KMS-11 (cell line): ENCODE measurements around the gene LCE4A.

Experiments
- H2AFZ ChIP-seq: fragments of 200-600 bp; sonication (generic); 2 replicates; pipeline ENCODE4 v1.6.1; 2016; ENCODE audit warnings: antibody characterized with exemption, mixed run types, low read depth
- H3K27ac ChIP-seq: fragments of 200-600 bp; sonication (generic); 2 replicates; pipeline ENCODE4 v1.6.1; 2016; ENCODE audit warnings: mild to moderate bottlenecking, mixed run types
- H3K27me3 ChIP-seq: fragments of 200-600 bp; sonication (generic); 2 replicates; pipeline ENCODE4 v1.6.1; 2017; ENCODE audit warnings: mild to moderate bottlenecking, low read depth, mixed run types, moderate library complexity; ENCODE audit not compliant: insufficient read depth
- H3K36me3 ChIP-seq: fragments of 200-600 bp; sonication (generic); 2 replicates; pipeline ENCODE4 v1.6.1; 2017; ENCODE audit warnings: mild to moderate bottlenecking, mixed run types; ENCODE audit not compliant: insufficient read depth
- H3K4me1 ChIP-seq: fragments of 200-600 bp; sonication (generic); 2 replicates; pipeline ENCODE4 v1.6.1; 2016; ENCODE audit warnings: mild to moderate bottlenecking, low read depth, mixed run types; ENCODE audit not compliant: poor library complexity, severe bottlenecking
- H3K4me2 ChIP-seq: fragments of 200-600 bp; sonication (generic); 2 replicates; pipeline ENCODE4 v1.7.0; 2016; ENCODE audit warnings: mild to moderate bottlenecking, mixed run types
- H3K4me3 ChIP-seq: fragments of 200-600 bp; sonication (generic); IDR thresholded peaks from 2 replicates; pipeline ENCODE4 v1.6.1; 2017; ENCODE audit warnings: low read depth, low read length, mixed read lengths; ENCODE audit not compliant: insufficient read depth
- H3K79me2 ChIP-seq: fragments of 200-600 bp; sonication (generic); 2 replicates; pipeline ENCODE4 v1.6.1; 2016; ENCODE audit warnings: low read depth, mixed run types; ENCODE audit not compliant: insufficient read depth
- H3K9ac ChIP-seq: fragments of 200-600 bp; sonication (generic); 2 replicates; pipeline ENCODE4 v1.6.1; 2016; ENCODE audit warnings: mild to moderate bottlenecking, mixed run types
- H4K20me1 ChIP-seq: fragments of 200-600 bp; sonication (generic); 2 replicates; pipeline ENCODE4 v1.6.1; 2016; ENCODE audit warnings: mild to moderate bottlenecking, mixed run types; ENCODE audit not compliant: insufficient read depth
- CTCF ChIP-seq: fragments of 200-600 bp; sonication (generic); conservative IDR thresholded peaks from 2 replicates; pipeline ENCODE4 v1.6.1; 2017; ENCODE audit warnings: low read depth, mild to moderate bottlenecking, antibody characterized with exemption, low read length, moderate library complexity, mixed read lengths

Gene LCE4A

GRCh38 chr1:152757747-152758146 lies 49.8 kb downstream of the LCE4A start, which contains the start of gene KPRP:
KPRP (plus strand) TSS chr1:152758025; CDS start chr1:152759589, 1,564 bp downstream.
- Histone ChIP-seq H3K4me2 (no peak within 1 kb of the TSS), H4K20me1 (no peaks in the 10 kb centered on the region), H3K27me3 (no peaks in the 10 kb centered on the region), H3K36me3 (no peaks in the 10 kb centered on the region), H3K79me2 (no peaks in the 10 kb centered on the region), H3K4me3 (no peak within 1 kb of the TSS), H3K9ac (no peak within 1 kb of the TSS), H2AFZ (no peak within 1 kb of the TSS), H3K4me1 (no peaks in the 10 kb centered on the region), H3K27ac (no peak within 1 kb of the TSS)
- TF ChIP-seq CTCF = no peak

- Histone ChIP-seq H2AFZ (no peak overlapping the region), H3K36me3 (no peaks in the 10 kb centered on the region), H3K27me3 (no peaks in the 10 kb centered on the region)
Observed at GRCh38 chr1:152758636-152759035, 50.7 kb downstream of the LCE4A start.

More at GRCh38 chr1:152758636-152759035, 50.7 kb downstream of the LCE4A start:
- H4K20me1 ChIP-seq = no peaks in the 10 kb centered on the region
- no peak overlapping the region for H3K9ac ChIP-seq
- no peaks in the 10 kb centered on the region for H3K79me2 ChIP-seq
- no peak overlapping the region for H3K4me3 ChIP-seq
- H3K4me2 ChIP-seq = no peak overlapping the region
- H3K27ac ChIP-seq = no peak overlapping the region
- TF ChIP-seq CTCF = no peak
- H3K4me1 ChIP-seq = no peaks in the 10 kb centered on the region
